ENCODE results near the gene XRRA1. TPM values are rescaled to one million over a fixed set of nuclear protein-coding genes. Genes with fewer than 3 reads are reported as not detected.

The XRRA1 gene
- total RNA-seq, 1 experiment from 2014 or later: 34.1 TPM

GRCh38 chr11:74815966-74816365 is 132.9 kb downstream of the XRRA1 start:
- Histone ChIP-seq H3K4me1 (ENCODE audit: control insufficient read depth, insufficient read depth, low read length) (0 out of 2 replicates have a peak, but pooled peaks cover 2% of the 10 kb centered on the region), H3K9me3 (ENCODE audit: control insufficient read depth, insufficient read depth, low read depth, low read length) (no peaks in the 10 kb centered on the region), H3K4me3 (ENCODE audit: low read depth in 2 of 2, low read length in 2 of 2) (no peak overlapping the region), H3K36me3 (ENCODE audit: control insufficient read depth, insufficient read depth, low read length) (0 out of 2 replicates have a peak, but pooled peaks cover 2% of the 10 kb centered on the region), H3K27ac (ENCODE audit: low read length) (no peak overlapping the region), H3K27me3 (ENCODE audit: control insufficient read depth, insufficient read depth, low read length) (no peaks in the 10 kb centered on the region)
- no TSS peak for BruUV-seq (replicated peaks)
- TF ChIP-seq TCF7L2 (IDR thresholded peaks at IDR 0.05; ENCODE audit: low read depth, low read length) (no peak), SIN3A (IDR thresholded peaks at IDR 0.05; ENCODE audit: borderline replicate concordance, insufficient read depth, low read depth, low read length) (no peak), POLR2AphosphoS5 (IDR thresholded peaks at IDR 0.05; ENCODE audit: low read depth, low read length) (no peak)
- TF ChIP-seq, protein P1, sequence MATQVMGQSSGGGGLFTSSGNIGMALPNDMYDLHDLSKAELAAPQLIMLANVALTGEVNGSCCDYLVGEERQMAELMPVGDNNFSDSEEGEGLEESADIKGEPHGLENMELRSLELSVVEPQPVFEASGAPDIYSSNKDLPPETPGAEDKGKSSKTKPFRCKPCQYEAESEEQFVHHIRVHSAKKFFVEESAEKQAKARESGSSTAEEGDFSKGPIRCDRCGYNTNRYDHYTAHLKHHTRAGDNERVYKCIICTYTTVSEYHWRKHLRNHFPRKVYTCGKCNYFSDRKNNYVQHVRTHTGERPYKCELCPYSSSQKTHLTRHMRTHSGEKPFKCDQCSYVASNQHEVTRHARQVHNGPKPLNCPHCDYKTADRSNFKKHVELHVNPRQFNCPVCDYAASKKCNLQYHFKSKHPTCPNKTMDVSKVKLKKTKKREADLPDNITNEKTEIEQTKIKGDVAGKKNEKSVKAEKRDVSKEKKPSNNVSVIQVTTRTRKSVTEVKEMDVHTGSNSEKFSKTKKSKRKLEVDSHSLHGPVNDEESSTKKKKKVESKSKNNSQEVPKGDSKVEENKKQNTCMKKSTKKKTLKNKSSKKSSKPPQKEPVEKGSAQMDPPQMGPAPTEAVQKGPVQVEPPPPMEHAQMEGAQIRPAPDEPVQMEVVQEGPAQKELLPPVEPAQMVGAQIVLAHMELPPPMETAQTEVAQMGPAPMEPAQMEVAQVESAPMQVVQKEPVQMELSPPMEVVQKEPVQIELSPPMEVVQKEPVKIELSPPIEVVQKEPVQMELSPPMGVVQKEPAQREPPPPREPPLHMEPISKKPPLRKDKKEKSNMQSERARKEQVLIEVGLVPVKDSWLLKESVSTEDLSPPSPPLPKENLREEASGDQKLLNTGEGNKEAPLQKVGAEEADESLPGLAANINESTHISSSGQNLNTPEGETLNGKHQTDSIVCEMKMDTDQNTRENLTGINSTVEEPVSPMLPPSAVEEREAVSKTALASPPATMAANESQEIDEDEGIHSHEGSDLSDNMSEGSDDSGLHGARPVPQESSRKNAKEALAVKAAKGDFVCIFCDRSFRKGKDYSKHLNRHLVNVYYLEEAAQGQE (IDR thresholded peaks at IDR 0.05; ENCODE audit: insufficient read depth in 1 of 2, low read depth in 2 of 2, low read length in 1 of 2): no peak
- TF ChIP-seq, protein P2, sequence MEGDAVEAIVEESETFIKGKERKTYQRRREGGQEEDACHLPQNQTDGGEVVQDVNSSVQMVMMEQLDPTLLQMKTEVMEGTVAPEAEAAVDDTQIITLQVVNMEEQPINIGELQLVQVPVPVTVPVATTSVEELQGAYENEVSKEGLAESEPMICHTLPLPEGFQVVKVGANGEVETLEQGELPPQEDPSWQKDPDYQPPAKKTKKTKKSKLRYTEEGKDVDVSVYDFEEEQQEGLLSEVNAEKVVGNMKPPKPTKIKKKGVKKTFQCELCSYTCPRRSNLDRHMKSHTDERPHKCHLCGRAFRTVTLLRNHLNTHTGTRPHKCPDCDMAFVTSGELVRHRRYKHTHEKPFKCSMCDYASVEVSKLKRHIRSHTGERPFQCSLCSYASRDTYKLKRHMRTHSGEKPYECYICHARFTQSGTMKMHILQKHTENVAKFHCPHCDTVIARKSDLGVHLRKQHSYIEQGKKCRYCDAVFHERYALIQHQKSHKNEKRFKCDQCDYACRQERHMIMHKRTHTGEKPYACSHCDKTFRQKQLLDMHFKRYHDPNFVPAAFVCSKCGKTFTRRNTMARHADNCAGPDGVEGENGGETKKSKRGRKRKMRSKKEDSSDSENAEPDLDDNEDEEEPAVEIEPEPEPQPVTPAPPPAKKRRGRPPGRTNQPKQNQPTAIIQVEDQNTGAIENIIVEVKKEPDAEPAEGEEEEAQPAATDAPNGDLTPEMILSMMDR (IDR thresholded peaks at IDR 0.05): no peak
- ATAC-seq: no peak
- intact Hi-C loops (cut with micrococcal nuclease; ENCODE audit: unreplicated experiment) (no loop called here), in situ Hi-C loops (cut with HindIII; ENCODE audit: low pct_unique_long_range_greater_than_20kb, low sequenced_read_pairs) (no loop called here)
- CTCF ChIA-PET: no interaction called here
- no peak for DNase-seq (ENCODE audit: low read depth, low spot score)
- POLR2A ChIA-PET: no interaction called here

DNA sequence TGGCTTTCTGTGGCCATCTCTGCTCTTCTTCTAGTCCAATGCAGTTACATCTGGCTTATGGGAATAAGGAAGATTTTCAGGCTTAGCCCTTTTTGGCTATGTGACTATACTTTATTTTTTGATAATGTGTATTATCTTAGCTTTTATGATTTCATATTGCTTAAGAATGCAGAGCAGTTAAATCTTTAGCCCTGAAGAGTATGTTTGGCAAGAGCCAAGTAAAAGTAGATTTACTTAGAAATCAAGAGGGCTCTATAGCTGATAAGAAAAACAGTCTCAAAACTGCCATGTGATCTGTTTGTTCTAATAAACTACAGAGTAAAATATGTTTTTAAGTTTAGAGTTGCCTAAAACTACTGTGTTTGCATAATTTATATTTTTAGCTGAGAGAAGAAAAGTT is 139.1 kb downstream of the XRRA1 start:
- TF ChIP-seq SIN3A (IDR thresholded peaks at IDR 0.05; ENCODE audit: borderline replicate concordance, insufficient read depth, low read depth, low read length): no peak
- TF ChIP-seq, protein P1 (IDR thresholded peaks at IDR 0.05; ENCODE audit: insufficient read depth in 1 of 2, low read depth in 2 of 2, low read length in 1 of 2): no peak
- BruUV-seq (replicated peaks): no TSS peak
- POLR2A ChIA-PET: no interaction called here
- in situ Hi-C loops (cut with HindIII; ENCODE audit: low pct_unique_long_range_greater_than_20kb, low sequenced_read_pairs) (no loop called here), intact Hi-C loops (cut with micrococcal nuclease; ENCODE audit: unreplicated experiment) (no loop called here)
- Histone ChIP-seq H3K27ac (ENCODE audit: low read length) (no peak overlapping the region), H3K4me3 (ENCODE audit: low read depth in 2 of 2, low read length in 2 of 2) (no peak overlapping the region), H3K9me3 (ENCODE audit: control insufficient read depth, insufficient read depth, low read depth, low read length) (no peaks in the 10 kb centered on the region), H3K4me1 (ENCODE audit: control insufficient read depth, insufficient read depth, low read length) (no peaks in the 10 kb centered on the region; the same call in 1 of the 2 replicates), H3K27me3 (ENCODE audit: control insufficient read depth, insufficient read depth, low read length) (no peaks in the 10 kb centered on the region), H3K36me3 (ENCODE audit: control insufficient read depth, insufficient read depth, low read length) (peaks cover 6% of the 10 kb centered on the region; the same call in 1 of the 2 replicates)
- no peak for DNase-seq (ENCODE audit: low read depth, low spot score)
- no peak for ATAC-seq
- CTCF ChIA-PET: no interaction called here
